Measurements from ENCODE around the gene MYADML2. TPM values are rescaled to one million over a fixed set of nuclear protein-coding genes. Genes with fewer than 3 reads are reported as not detected.

The MYADML2 gene
- total and polyA plus RNA-seq, 2 of the 8 experiments (the other 6 are each of a cell fraction or from before 2014, with no cell fraction given), result 0.26 to 0.47 TPM

- H2BK20ac ChIP-seq (ENCODE audit: low read length), result no peak overlapping the region
- ChIA-PET POLR2A (ENCODE audit: partially characterized antibody) (interaction anchor here (1.0 to 2.8 kb wide), 5 partner anchors 8 to 39 kb away, joined by 3 to 13 read pairs (median 4); partner anchors contain the start of gene SIRT7), CTCF (ENCODE audit: partially characterized antibody) (interaction anchor here (0.9 to 1.0 kb wide), 2 partner anchors 16 to 122 kb away, joined by 3 to 5 read pairs; no protein-coding TSS in a partner anchor)
- no peak overlapping the region for H2BK15ac ChIP-seq (ENCODE audit: low read length)
- H3K27me3 ChIP-seq (replicated peaks in 1 of 4; ENCODE audit: control insufficient read depth in 3 of 4, extremely low read depth in 1 of 4, insufficient read depth in 3 of 4, low read length in 3 of 4), result peaks cover 0 to 4% (median 2%) of the 10 kb centered on the region in 4 experiments; a peak in 2 of 7 replicates
- H3K79me2 ChIP-seq (ENCODE audit: control insufficient read depth in 1 of 2, insufficient read depth in 2 of 2, low read length in 2 of 2), result no peaks in the 10 kb centered on the region
- H3K4me3 ChIP-seq (ENCODE audit: extremely low read depth in 1 of 4, insufficient read depth in 2 of 4, low read depth in 3 of 4, low read length in 4 of 4), result no peak overlapping the region
- no peak overlapping the region for H3K56ac ChIP-seq (replicated peaks; ENCODE audit: insufficient read length, low read depth, low read length)
- FAIRE-seq, result no peak
- H3K9ac ChIP-seq (replicated peaks in 1 of 4; ENCODE audit: extremely low read depth in 1 of 4, low read depth in 3 of 4, low read length in 3 of 4), result no peak overlapping the region
- H3K23ac ChIP-seq (ENCODE audit: insufficient read length), result no peak overlapping the region
- H4K8ac ChIP-seq (ENCODE audit: extremely low read depth, insufficient read depth, low read length), result no peak overlapping the region; the same call in 1 of the 2 replicates
- no peak overlapping the region for H3K27ac ChIP-seq (ENCODE audit: low read depth, low read length)
- H3K36me3 ChIP-seq (ENCODE audit: control insufficient read depth in 2 of 4, insufficient read depth in 4 of 4, low read length in 3 of 4), result peaks cover 6 to 10% (median 8%) of the 10 kb centered on the region in 4 experiments
- peaks cover 6% of the 10 kb centered on the region; the same call in 1 of the 2 replicates for H3K23me2 ChIP-seq (ENCODE audit: low read depth, low read length)
- no peak overlapping the region for H2BK120ac ChIP-seq (replicated peaks; ENCODE audit: low read depth, low read length)
- H3K9me3 ChIP-seq (ENCODE audit: insufficient read depth in 2 of 2, low read depth in 1 of 2, low read length in 1 of 2), result no peaks in the 10 kb centered on the region
- 93% methylated on average over 9 of the region's 11 CpGs; no CpG with 5 or more reads in 1 of the 2 experiments for WGBS, 2 experiments (ENCODE audit: extremely low coverage in 1 of 2, insufficient coverage in 1 of 2, insufficient read length in 1 of 2, insufficient replicate concordance in 2 of 2, low coverage in 1 of 2, low lambda C conversion rate in 2 of 2, missing lambda C conversion rate in 1 of 2)
- peaks cover 3 to 30% of the 10 kb centered on the region in 2 experiments for H4K20me1 ChIP-seq (replicated peaks in 1 of 2; ENCODE audit: control insufficient read depth in 1 of 2, insufficient read depth in 2 of 2, low read length in 2 of 2)
- H2AFZ ChIP-seq (ENCODE audit: low read length), result no peak overlapping the region
- H2AK5ac ChIP-seq (ENCODE audit: low read depth, low read length), result no peak overlapping the region
- no peak overlapping the region for H4K5ac ChIP-seq (ENCODE audit: insufficient read length, low read depth, low read length)
- H3K18ac ChIP-seq (ENCODE audit: extremely low read depth, low read length), result no peak overlapping the region
- H3K4ac ChIP-seq (replicated peaks; ENCODE audit: insufficient read length, low read depth, low read length), result no peak overlapping the region
- H3K4me1 ChIP-seq (replicated peaks in 1 of 4; ENCODE audit: control insufficient read depth in 3 of 4, insufficient read depth in 4 of 4, low read length in 3 of 4), result peaks cover 0 to 10% (median 5%) of the 10 kb centered on the region in 4 experiments; a peak in 3 of 7 replicates
- no peak overlapping the region for H2BK12ac ChIP-seq (ENCODE audit: low read depth, low read length)
- H2BK5ac ChIP-seq (ENCODE audit: low read depth, low read length), result no peak overlapping the region
- no peak overlapping the region for H4K91ac ChIP-seq (replicated peaks; ENCODE audit: insufficient read length, low read length)
- no peak overlapping the region for H3K4me2 ChIP-seq (ENCODE audit: insufficient read depth in 1 of 2, low read depth in 2 of 2, low read length in 2 of 2)
- peaks cover 2% of the 10 kb centered on the region; the same call in 1 of the 2 replicates for H3K79me1 ChIP-seq (ENCODE audit: low read depth, low read length)
- DNase-seq (ENCODE audit: low read depth in 1 of 2, low spot score in 2 of 2), result no peak
- no peak overlapping the region for H3K14ac ChIP-seq (ENCODE audit: insufficient read length)
- TF ChIP-seq JUN (IDR thresholded peaks at IDR 0.05; ENCODE audit: low read depth, low read length), result no peak
- no peak for TF ChIP-seq POLR2A (IDR thresholded peaks at IDR 0.05; ENCODE audit: control extremely low read depth in 1 of 2, low read depth in 2 of 2, low read length in 2 of 2)
- TF ChIP-seq SP4 (IDR thresholded peaks at IDR 0.05; ENCODE audit: low read length), result no peak
- TF ChIP-seq MAX (IDR thresholded peaks at IDR 0.05), result no peak
- no peak for TF ChIP-seq CHD1 (IDR thresholded peaks at IDR 0.05; ENCODE audit: low read depth, low read length)
- no peak for TF ChIP-seq NRF1 (IDR thresholded peaks at IDR 0.05; ENCODE audit: low read depth, low read length)
- TF ChIP-seq FOSL1 (IDR thresholded peaks at IDR 0.05; ENCODE audit: insufficient read depth, low read depth, low read length), result no peak
- no peak for TF ChIP-seq TAF7 (optimal IDR thresholded peaks at IDR 0.05; ENCODE audit: borderline replicate concordance, low read depth, low read length)
- no peak for TF ChIP-seq BACH1 (IDR thresholded peaks at IDR 0.05; ENCODE audit: low read length)
- no peak for TF ChIP-seq ATF2 (IDR thresholded peaks at IDR 0.05; ENCODE audit: low read length)
- no peak for TF ChIP-seq CREB1 (IDR thresholded peaks at IDR 0.05)
- TF ChIP-seq RAD21 (IDR thresholded peaks at IDR 0.05 in 1 of 2, conservative IDR thresholded peaks at IDR 0.05 in 1 of 2; ENCODE audit: low read depth in 2 of 2, low read length in 2 of 2), result no peak
These were observed 38.2 kb downstream of the MYADML2 start for GRCh38 chr17:81908793-81909192.
